ENCODE results near the gene TSPAN31.

GRCh38 chr12:57734591-57734990, 10.2 kb upstream of the TSPAN31 start:
- no peak for TF ChIP-seq CTCF (conservative IDR thresholded peaks at IDR 0.05; ENCODE audit: low read depth in 2 of 2)
- TF ChIP-seq EZH2 (IDR thresholded peaks at IDR 0.05; ENCODE audit: low read depth, unreplicated experiment) = no peak
- TF ChIP-seq CREB1 (CRISPR knock-in tag; IDR thresholded peaks at IDR 0.05; ENCODE audit: low read depth) = no peak

Measured in GM23338 (cell line).